ENCODE measurements around the gene ROBO1.
"Not testable (repeated sequence)": the region's sequence is repeated elsewhere in the genome, so short reads cannot be mapped to it uniquely, and the experiment has no call there.

Gene ROBO1

DNA sequence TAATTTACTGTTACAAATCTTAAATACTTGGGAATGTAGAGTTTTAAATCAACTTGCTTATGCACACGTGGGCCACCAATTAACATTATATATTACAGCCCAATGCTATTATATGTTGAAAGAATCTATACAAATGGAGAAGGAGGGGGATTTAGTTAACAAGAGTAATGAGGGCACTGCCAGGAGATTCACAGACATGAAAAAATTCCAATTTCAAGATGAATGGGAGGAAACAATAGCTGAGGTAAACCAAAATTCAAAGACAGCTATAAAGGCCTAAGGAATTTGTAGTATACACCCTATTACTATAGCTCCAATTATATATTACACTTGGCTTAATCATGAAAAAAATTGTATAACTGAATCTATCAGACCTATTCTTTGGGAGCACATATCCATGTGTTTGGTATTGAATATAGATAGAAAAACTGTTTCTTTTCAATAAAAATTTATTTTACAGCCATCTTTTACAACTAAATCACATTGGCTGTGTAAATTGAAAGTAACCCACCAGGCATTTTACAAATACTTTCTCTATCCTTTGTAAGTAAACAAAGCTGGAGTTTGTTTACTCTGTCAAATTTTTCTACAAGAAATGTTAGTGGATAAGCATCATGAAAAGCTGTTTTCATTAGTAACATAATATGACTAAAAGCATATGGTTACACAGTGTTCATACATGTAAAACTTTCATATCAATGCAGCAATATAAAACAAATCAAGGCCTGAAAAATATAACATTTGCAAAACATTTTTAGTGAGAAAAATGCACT, 1045.8 kb downstream of the ROBO1 start:
- FAIRE-seq (no peak), DNase-seq (ENCODE audit: low spot score) (no peak)

- FAIRE-seq: no peak
These were observed 1049.1 kb downstream of the ROBO1 start for GRCh38 chr3:78718707-78719106.

GRCh38 chr3:78717041-78717440, 1050.8 kb downstream of the ROBO1 start:
- FAIRE-seq: no peak
- no peak for DNase-seq (ENCODE audit: low spot score)

More at GRCh38 chr3:78718707-78719106, 1049.1 kb downstream of the ROBO1 start:
- no peak for DNase-seq (ENCODE audit: low spot score)

- FAIRE-seq: no peak
- DNase-seq (ENCODE audit: low spot score): no peak
These were observed 1054.9 kb downstream of the ROBO1 start for GRCh38 chr3:78712941-78713340.

DNA sequence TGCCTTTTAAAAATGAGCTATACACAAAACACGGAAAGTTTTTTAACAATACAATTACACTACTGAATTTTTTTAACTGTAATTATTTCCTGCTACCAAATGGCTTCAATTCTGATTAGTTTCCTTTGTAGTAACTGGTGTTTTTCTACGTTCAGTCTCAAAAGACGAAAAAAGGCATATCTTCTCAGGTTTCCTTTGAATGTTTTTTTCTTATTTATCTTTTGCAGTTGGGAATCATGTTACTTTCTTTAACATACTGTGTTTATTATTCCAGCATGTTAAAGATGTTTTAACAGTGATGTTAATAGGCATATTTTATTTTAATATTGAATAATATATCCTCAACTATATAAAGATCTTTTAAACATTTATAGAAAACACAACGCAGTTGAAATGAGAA, 1055.5 kb downstream of the ROBO1 start:
- FAIRE-seq (no peak), DNase-seq (ENCODE audit: low spot score) (no peak)

DNA sequence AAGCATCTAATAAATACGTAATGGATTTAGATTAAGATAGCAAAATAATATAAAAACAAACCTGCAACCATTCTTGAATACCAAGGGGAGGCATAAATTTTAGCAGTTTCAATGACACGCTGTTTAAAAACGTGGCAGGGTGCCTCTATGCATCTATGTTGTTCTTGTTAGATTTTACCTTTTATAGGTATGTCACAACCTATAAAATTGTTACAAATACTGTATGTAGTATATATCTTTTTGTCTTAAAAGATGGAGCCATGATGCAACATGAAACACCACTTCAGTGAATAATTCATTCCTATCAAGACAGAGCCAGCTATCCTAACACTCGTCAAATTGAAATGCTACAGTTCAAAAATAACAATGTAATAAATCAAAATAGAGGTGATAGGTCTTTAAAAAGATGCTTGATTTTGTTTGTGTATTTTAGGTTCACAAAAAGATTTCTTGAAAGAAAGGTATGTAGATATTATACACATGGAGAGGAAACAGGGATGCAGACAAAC, 1059.2 kb downstream of the ROBO1 start:
- DNase-seq (ENCODE audit: low spot score): no peak
- no peak for FAIRE-seq

DNA sequence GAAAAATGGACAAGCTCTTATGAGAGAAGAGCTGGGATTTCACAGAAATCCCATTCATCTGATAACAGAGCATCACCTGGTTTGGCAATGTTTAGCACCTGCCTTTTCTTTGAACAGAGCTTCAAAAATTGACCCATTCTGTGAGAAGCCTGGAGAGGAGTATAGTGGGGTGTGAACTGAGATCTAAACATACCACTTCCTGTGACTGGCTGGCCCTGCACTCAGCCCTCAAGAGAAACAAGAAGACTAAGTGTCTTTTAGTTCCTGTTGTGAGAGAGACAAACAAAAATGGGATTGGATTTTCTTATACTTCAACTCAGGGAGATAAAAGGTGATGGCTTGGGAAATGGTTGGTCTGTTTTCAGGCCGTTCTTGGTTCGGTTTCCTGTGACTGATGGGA, 1060.2 kb downstream of the ROBO1 start:
- DNase-seq (ENCODE audit: low spot score) (no peak), FAIRE-seq (no peak)

- DNase-seq (ENCODE audit: low spot score): no peak
- FAIRE-seq: no peak
These were observed 1060.8 kb downstream of the ROBO1 start for GRCh38 chr3:78706906-78707523.

DNA sequence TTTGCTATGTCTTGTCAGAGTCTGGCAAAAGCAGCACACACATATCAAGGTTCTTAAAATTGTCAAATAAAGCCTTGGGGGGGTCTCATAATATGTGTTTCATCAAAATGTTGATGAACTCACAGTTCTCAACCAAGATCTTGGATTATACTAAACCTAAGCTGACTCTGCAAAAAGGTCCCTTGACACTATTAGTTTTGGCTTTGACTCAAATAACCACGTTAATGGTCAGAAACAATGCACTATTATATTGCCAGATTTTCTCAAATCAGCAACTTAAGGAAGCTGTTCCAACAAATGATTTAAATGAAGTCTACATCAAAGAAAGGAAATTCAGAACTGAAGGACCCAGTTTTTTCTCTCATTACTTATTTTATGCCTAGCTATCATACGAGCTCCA, 1063.9 kb downstream of the ROBO1 start:
- no peak for FAIRE-seq
- no peak for DNase-seq (ENCODE audit: low spot score)

DNA sequence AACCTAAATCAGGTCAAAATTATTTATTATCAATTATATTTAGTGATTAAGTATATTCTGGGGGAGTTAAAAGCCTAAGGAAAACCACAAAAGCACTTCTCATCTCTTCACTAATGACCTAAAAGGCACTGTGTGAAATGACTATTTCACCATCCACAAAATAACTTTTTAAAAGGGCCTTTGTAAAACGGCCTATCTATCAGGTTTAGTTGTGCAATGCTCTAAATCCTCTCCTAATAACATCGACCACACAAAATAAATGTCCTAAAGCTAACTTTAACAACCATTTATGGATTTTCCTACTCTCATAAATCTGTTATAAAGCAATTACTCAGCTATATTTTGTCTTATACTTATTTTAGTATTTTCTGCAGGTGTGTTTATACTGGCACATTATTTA, 1066.3 kb downstream of the ROBO1 start:
- no peak for FAIRE-seq
- no peak for DNase-seq (ENCODE audit: low spot score)

GRCh38 chr3:78698431-78698830, 1069.4 kb downstream of the ROBO1 start:
- FAIRE-seq (no peak), DNase-seq (ENCODE audit: low spot score) (no peak)

- FAIRE-seq (no peak), DNase-seq (ENCODE audit: low spot score) (no peak)
These were observed 1070.4 kb downstream of the ROBO1 start for GRCh38 chr3:78697426-78697825.

- FAIRE-seq: no peak
- no peak for DNase-seq (ENCODE audit: low spot score)
These were observed 1077.0 kb downstream of the ROBO1 start for GRCh38 chr3:78690766-78691165.

DNA sequence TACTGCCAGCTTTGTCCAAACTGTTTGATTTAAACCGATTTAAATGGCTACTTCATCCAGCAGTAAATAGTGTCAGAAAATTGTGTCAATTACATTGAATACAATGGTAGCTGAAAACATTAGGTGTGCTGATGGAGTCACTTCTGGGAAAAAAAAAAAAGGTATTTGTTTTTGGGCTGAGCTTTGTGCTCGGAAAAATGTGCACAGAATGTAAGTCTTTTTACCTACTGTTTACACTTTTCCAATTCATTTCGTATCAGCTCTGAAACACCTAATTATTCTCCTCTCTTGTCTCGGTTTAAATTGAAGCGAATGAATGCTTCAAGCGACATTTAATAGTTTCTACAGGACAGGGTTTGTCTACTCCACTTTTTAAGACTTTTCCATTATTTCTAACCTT, 1078.4 kb downstream of the ROBO1 start:
- no peak for FAIRE-seq

GRCh38 chr3:78687520-78687919, 1080.3 kb downstream of the ROBO1 start:
- DNase-seq (ENCODE audit: low spot score): no peak
- FAIRE-seq: no peak

More for the DNA sequence above, 1078.4 kb downstream of the ROBO1 start:
- DNase-seq (ENCODE audit: low spot score): no peak

DNA sequence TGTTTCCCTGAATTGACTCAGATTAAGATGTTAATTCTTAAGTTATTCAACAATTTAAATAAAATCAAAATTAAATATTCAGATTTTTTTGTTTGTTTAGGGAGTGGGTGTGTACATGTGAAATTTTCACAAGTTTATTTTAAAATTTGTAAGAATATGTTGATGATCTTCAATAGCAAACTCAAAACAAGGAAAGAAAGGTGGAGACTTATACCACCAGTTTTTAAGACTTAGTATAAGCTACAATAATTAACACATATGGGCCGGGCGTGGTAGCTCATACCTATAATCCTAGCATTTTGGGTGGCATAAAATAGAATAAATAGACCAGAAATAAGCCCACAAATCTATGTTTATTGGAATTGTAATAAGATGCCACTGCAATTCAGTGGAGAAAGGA, 1084.5 kb downstream of the ROBO1 start:
- no peak for FAIRE-seq
- DNase-seq (ENCODE audit: low spot score): no peak

DNA sequence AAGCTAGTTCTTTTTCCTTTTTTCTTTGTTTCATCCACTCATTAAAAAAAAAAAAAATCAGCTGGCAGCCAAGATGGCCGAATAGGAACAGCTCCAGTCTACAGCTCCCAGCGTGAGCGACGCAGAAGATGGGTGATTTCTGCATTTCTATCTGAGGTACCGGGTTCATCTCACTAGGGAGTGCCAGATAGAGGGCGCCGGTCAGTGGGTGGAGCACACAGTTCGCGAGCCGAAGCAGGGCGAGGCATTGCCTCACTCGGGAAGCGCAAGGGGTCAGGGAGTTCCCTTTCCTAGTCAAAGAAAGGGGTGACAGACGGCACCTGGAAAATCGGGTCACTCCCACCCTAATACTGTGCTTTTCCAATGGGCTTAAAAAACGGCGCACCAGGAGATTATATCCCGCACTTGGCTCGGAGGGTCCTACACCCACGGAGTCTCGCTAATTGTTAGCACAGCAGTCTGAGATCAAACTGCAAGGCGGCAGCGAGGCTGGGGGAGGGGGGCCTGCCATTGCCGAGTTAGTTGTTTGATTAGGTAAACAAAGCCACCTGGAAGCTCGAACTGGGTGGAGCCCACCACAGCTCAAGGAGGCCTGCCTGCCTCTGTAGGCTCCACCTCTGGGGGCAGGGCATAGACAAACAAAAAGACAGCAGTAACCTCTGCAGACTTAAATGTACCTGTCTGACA, 1092.5 kb downstream of the ROBO1 start:
- not testable (repeated sequence) for FAIRE-seq; DNase-seq (ENCODE audit: low spot score)

DNA sequence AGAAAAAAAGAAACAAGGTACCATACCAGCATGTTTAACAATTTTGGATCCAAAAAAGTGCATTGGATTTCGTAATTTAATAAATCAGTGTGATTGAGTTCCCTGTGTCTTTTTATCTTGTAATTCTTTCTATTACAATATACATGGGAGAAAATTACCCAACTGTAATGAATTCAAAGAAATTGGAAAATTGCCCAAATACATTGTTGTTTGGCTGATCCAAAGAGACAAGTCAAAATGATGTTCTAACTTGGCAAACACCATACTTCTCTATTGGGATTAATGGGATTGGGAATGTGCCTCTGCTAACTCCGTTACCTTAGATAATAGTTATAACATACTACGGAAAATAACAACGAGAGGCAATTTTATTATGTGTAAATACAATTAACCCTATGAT, 1097.1 kb downstream of the ROBO1 start:
- no peak for DNase-seq (ENCODE audit: low spot score)
- FAIRE-seq: no peak

GRCh38 chr3:78670094-78670493, 1097.7 kb downstream of the ROBO1 start:
- DNase-seq (ENCODE audit: low spot score) (no peak), FAIRE-seq (no peak)

GRCh38 chr3:78668302-78668701, 1099.5 kb downstream of the ROBO1 start:
- FAIRE-seq: no peak
- DNase-seq (ENCODE audit: low spot score): no peak

- FAIRE-seq: no peak
- no peak for DNase-seq (ENCODE audit: low spot score)
These were observed 1101.4 kb downstream of the ROBO1 start for GRCh38 chr3:78666470-78666800.

DNA sequence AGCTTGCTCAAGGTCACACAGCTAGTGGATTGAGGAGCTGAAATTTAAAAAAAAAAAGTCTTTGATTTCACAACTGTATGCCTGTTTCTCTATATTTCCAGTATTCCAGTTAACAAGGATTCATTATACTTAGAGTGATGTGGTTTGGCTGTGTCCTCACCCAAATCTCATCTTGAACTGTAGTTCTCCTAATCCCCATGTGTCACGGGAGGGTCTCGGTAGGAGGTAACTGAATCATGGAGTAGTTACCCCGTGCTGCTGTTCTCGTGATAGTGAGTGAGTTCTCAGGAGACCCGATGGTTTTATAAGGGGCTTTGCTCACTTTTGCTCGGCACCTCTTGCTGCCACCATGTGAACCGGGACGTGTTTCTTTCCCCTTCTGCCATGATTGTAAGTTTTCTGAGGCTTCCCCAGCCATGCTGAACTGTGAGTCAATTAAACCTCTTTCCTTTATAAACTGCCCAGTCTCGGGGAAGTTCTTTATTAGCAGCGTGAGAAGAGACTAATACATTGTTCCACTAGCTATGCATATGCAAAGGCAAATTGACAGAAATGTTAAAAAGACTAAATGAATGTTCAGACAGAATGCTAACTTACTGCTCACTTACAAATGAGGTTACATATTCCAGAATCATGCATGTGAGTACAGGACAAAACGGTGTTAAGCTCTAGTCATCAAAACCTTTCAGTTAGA, 1101.9 kb downstream of the ROBO1 start:
- FAIRE-seq (no peak), DNase-seq (ENCODE audit: low spot score) (no peak)
